HG03175 (cell line): ENCODE data around the gene PRM1.

Experiments used
- ATAC-seq: cut with Tn5 transposase; IDR thresholded peaks from one replicate; pipeline ENCODE4 v1.9.1; 2021; ENCODE audit warnings: mild to moderate bottlenecking, moderate library complexity; ENCODE audit not compliant: unreplicated experiment

PRM1 gene

GRCh38 chr16:11273721-11274324 is 7.3 kb downstream of the PRM1 start:
- no peak for ATAC-seq

- no peak for ATAC-seq
Observed at GRCh38 chr16:11272921-11273720, 8.0 kb downstream of the PRM1 start, which contains the start of gene PRM3. Gene PRM3, minus strand, starts transcription at chr16:11273629. Its CDS starts 34 bp downstream, at chr16:11273595.

GRCh38 chr16:11272484-11272883 is 8.6 kb downstream of the PRM1 start:
- no peak for ATAC-seq

GRCh38 chr16:11271610-11272009 is 9.5 kb downstream of the PRM1 start:
- ATAC-seq = no peak

GRCh38 chr16:11270602-11271162 is 10.4 kb downstream of the PRM1 start:
- ATAC-seq = no peak

GRCh38 chr16:11268921-11269375 is 12.2 kb downstream of the PRM1 start, which contains the start of gene TNP2:
Gene TNP2, minus strand, starts transcription at chr16:11269325. Its CDS starts 63 bp downstream, at chr16:11269262.
- ATAC-seq = no peak

GRCh38 chr16:11265124-11265523 is 16.0 kb downstream of the PRM1 start:
- no peak for ATAC-seq

GRCh38 chr16:11264155-11264832 is 16.8 kb downstream of the PRM1 start:
- no peak for ATAC-seq

- ATAC-seq = no peak
Observed at GRCh38 chr16:11263737-11264136, 17.4 kb downstream of the PRM1 start.

- ATAC-seq = no peak
Observed at GRCh38 chr16:11262915-11263314, 18.2 kb downstream of the PRM1 start.

- ATAC-seq = no peak
Observed at GRCh38 chr16:11260596-11260966, 20.5 kb downstream of the PRM1 start.

- no peak for ATAC-seq
Observed at GRCh38 chr16:11259655-11260595, 21.2 kb downstream of the PRM1 start.

GRCh38 chr16:11258553-11259492 is 22.3 kb downstream of the PRM1 start:
- ATAC-seq = no peak

GRCh38 chr16:11257131-11257938 is 23.8 kb downstream of the PRM1 start:
- ATAC-seq = no peak

- no peak for ATAC-seq
Observed at GRCh38 chr16:11256661-11257130, 24.4 kb downstream of the PRM1 start.

GRCh38 chr16:11255737-11256660 is 25.1 kb downstream of the PRM1 start, which contains the start of gene SOCS1:
Gene SOCS1, minus strand, starts transcription at chr16:11256204. Its CDS starts 726 bp downstream, at chr16:11255478.
- peak; percentile 54 for ATAC-seq
